HG03439 (cell line): ENCODE results near the gene RASA1.

Experiments used
- ATAC-seq: cut with Tn5 transposase; IDR thresholded peaks from one replicate; pipeline ENCODE4 v1.9.1; 2021; ENCODE audit warnings: mild to moderate bottlenecking, moderate library complexity; ENCODE audit not compliant: unreplicated experiment

The RASA1 gene

DNA sequence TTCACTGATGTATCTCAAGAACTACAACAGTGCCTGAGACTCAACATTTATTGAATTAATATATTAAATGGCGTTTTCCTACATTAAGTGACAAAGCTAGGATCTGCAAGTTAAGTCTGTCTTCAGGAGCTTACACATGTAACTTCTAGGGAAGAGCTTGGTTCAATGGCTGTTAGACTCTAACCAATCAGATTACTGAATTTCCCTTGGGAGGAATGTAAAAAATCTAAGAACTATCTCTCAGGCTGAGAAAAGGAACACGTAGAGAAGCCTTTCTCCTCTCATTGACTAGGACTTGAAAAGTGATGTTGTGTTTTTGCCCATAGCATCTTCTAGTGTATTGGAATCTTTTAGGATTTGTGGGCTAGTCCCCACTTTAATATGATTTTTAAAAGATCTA lies 91.4 kb downstream of the RASA1 start:
- no peak for ATAC-seq

GRCh38 chr5:87360132-87360531 lies 92.4 kb downstream of the RASA1 start:
- ATAC-seq: no peak

DNA sequence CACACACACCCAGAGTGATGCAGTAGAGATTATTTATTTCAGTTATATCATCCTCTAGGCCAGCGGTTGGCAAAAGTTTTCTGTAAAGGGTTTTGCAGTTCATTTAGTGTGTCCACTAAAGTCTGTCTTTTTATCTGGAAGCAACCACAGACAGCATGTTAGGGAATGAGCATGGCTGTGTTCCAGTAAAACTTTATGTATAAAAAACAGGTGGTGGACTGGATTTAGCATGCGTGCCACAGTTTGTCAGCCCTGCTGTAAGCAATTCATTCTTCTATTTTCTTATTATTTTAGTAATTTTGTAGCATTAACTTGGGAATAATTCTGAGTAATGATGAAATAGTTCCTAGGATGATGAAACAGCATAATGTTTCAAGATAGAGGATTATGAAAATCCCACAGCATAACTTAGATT lies 93.4 kb downstream of the RASA1 start:
- no peak for ATAC-seq

DNA sequence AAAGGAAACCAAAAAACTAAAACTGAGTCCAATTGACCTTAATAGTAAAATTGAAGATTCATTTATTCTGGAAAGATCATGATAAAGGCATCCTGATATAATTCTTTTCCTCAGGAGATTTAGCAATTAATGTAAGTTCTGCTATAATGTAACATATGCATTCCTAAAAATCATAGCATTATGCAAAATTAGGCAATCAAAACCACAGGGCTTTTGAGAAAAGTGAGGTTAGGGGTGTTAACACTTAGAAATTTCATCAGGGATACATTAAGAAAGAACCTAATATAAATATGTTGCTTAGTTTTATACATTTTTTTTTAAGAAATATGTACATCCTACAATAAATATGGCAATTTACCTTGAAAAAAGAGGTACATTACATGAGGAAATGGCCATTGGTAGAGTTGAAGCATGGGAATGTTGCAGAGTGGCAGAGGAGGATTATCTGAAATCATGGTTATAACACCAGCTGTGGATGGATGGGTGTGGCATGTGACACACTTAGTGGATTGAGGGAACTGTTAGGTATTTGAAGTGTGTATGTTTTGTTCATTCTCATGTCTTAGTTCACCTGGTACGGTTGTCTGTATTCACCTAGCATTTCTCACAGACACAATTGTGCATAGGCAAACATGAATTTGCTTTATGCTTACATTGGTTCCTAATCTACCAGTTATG lies 94.0 kb downstream of the RASA1 start:
- no peak for ATAC-seq

GRCh38 chr5:87367243-87367642 lies 99.6 kb downstream of the RASA1 start:
- ATAC-seq: no peak

- ATAC-seq: no peak
Measured at GRCh38 chr5:87368601-87369000, 100.9 kb downstream of the RASA1 start.

- no peak for ATAC-seq
Measured at GRCh38 chr5:87369431-87369830, 101.7 kb downstream of the RASA1 start.

GRCh38 chr5:87372705-87373104 lies 105.0 kb downstream of the RASA1 start:
- no peak for ATAC-seq

DNA sequence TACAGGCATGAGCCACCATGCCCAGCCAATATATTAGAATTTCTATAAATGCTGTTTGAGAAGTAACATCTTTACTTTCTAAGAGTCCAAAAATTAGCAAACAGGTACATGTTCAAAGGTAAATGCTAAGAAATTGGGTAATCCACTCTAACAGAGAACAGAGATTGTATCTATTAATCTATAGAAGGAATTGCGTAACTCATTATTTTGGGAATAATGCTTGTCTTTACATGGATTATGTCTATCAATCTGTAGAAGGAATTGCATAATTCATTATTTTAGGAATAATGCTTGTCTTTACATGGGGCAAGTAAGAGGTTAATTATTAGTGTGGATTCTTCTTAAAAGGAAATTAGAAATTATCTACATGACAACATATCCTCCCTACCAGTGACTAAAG lies 114.5 kb downstream of the RASA1 start:
- ATAC-seq: no peak

- ATAC-seq: no peak
Measured at GRCh38 chr5:87383216-87383615, 115.5 kb downstream of the RASA1 start.

- no peak for ATAC-seq
Measured at GRCh38 chr5:87385802-87386201, 118.1 kb downstream of the RASA1 start.

DNA sequence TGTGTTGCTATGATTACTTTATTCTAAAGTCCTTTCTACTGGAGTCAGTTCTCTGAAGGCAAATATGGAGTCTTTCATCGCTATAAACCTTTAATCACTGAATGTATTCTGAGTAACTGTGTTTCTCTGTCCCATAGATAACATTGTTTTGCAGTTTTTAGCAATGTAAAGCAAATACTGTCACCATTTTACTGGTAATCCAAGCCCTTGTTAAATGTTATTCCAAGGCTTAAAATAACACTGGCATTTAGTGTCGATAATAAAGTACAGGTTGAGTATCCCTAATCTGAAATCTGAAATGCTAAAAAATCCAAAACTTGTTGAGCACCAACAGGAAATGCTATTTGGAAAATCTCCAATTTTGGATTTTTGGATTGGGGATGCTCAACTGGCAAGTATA lies 120.4 kb downstream of the RASA1 start:
- ATAC-seq: no peak

DNA sequence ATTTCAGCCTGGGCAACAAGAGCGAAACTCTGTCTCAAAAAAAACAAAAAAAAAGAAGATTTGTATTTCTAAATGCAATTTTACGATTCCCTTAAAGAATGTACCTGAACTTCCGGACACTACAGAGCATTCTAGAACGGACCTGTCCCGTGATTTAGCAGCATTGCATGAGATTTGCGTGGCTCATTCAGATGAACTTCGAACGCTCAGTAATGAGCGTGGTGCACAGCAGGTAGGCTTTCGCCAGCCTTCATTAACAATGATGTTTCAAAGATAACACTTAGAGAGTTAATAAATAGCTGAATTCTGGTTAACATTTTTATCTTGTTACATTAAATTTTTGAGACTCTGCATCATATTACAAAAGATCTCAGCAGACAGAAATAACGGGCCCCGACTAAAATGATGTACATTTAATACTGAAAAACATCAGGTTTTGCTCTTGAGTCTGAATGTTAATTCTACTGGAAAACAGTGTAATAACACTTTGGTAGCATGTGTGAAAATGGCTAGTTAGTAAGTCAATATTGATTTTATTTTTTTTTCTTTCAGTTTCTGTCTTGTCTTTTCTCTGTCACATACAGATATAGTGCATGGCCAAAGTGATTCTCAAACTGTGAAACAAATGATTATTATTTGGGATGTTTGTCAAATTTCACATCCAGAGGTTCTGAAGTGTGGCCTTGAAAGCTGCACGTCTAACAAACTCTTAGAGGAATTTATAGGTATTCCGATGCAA lies 121.8 kb downstream of the RASA1 start:
- ATAC-seq: peak; percentile 24

DNA sequence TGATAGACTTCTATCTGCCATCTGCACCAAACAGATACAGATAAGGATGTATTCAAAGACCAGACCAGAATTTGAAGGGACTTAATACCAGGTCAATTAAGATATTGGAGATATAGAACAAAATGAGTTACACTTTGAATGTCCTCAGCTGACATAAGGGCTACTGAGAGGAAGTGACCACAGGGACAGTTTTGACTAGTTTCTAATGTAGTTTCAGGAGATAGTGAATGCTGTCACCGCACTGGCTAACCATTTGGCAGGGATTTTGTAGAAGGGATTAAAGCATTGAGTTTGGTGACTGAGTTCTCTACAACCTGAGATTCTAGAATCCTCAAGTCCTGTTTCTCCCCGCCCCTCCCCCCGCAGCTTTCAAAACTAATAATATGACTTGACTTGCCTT lies 122.4 kb downstream of the RASA1 start:
- peak; percentile 52 for ATAC-seq

DNA sequence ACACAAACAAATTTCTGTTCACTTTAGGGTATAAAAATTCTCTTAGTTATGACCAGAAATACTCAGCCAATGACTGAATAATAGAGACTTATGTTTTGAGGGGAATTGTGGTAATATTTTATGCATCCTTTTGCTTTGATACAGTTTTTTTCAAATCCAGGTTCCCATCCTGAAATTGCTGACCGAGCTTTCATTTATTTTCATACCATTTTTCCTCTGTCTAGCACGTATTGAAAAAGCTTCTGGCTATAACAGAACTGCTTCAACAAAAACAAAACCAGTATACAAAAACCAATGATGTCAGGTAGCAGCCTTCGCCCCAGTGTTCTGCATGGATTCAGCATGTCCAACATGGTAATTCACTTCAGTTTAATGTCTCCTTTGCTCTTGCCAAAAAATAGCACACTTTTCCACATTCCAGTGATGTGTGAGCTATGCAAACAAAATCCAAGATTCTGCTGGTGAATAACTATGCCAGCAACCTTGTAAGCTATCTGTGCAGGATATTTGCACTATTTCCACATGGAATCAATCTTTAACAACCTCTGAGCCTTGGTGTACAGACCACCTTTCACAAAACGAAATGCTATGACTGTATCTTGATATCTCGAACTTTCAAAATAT lies 123.0 kb downstream of the RASA1 start:
- no peak for ATAC-seq

GRCh38 chr5:87392170-87392569 lies 124.5 kb downstream of the RASA1 start:
- ATAC-seq: no peak

DNA sequence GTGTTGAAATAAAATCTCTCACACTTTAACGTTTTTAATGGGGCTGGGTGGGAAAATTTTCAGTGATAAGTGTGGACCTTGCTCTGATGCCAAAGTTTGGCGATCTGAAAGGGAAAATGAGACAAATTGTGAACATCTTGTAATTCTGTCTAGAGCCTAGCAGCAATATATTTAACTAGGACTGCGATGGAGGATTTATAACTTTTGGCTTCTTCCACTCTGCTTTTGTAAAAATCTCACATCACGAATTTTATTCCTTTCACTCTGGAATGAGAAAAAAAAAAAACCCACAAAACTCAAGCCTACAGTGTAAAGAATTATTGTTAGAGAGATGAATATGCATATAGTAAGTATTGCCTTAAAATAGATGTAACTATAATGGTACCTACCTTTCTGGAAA lies 125.1 kb downstream of the RASA1 start:
- no peak for ATAC-seq

DNA sequence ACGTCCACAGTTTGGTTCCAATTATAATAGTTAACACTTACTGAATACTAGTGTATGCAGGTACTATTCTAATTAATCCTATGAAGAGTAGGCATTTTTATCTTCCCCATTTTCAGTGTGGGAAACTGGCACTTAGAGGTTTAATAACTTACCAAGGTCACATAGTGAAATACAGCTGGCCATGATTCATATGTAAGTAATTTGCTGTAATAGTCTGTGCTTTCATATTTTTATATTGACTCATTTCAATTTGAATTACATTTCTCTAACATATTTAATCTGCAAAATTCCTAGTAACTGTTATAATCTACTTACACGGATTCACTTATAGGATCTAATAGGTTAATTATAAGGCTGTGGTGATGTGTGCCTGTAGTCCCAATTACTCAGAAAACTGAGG lies 125.6 kb downstream of the RASA1 start:
- no peak for ATAC-seq

DNA sequence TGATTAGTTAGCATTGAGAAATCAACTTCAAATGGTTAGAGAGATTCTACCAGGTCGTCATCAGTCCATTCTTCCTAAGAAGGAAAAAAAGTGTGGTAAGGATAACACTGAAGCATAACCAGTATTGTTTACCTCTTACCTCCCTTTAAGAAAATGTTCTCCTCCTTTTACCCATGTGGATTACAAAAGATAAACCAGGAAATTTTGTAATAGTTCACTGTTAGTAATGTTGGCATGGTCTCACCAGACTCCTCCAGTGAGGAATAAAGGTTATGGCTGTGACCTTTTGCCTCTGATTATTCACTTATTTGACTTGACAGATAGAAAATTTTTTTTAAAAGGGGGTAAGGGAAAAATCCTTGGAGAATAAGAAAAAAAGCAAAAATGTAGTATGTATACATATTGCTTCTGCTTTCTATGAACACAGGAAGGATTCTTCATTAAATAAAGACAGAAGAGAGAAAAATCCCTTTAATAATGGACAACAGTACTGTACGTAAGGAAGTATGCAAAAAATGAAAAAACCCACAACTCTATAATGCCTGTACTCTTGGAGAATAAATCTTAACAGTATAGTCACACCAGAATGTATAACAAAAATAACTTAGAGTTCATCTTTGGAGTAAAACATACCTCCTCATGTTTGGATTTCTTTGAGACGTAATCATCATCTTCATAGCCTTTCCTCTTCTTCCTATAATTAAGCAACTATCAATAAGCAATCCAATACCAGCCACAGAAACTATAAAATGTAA lies 126.9 kb downstream of the RASA1 start:
- no peak for ATAC-seq

- ATAC-seq: no peak
Measured at GRCh38 chr5:87398981-87399614, 131.4 kb downstream of the RASA1 start.

DNA sequence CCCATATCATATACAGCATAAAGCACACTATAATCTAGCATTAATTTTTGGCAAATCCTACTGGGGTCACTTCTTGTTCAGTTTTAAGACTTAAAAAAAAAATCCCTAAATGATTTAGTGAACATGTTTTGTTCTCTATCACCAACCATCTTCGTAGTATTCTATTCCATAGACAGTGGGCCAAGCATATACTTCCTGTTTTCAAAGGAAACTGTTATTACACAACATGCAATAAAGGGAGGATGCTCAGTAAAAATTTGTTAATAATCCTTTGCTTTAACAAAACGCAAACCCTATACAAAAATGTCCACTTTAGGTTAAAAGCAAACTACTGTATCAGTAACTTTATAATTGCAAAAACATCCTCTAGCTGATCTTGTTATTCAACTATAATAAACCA lies 132.0 kb downstream of the RASA1 start:
- ATAC-seq: no peak
